GM18526 (cell line): ENCODE data around the gene DAB2IP.

Experiments
- POLR2A ChIP-seq: IDR thresholded peaks from 3 replicates; pipeline ENCODE4 v1.6.1; 2011; ENCODE audit not compliant: insufficient read length; ENCODE audit errors: extremely low read depth

The DAB2IP gene

GRCh38 chr9:121729769-121730562 is 78.5 kb downstream of the DAB2IP start:
- no peak for TF ChIP-seq POLR2A

- no peak for TF ChIP-seq POLR2A
These were observed 79.7 kb downstream of the DAB2IP start for GRCh38 chr9:121731090-121731489.

GRCh38 chr9:121731919-121732318 is 80.5 kb downstream of the DAB2IP start:
- TF ChIP-seq POLR2A = no peak

- TF ChIP-seq POLR2A = no peak
These were observed 81.0 kb downstream of the DAB2IP start for GRCh38 chr9:121732389-121732788.

- TF ChIP-seq POLR2A = no peak
These were observed 81.5 kb downstream of the DAB2IP start for GRCh38 chr9:121732886-121733285.

- TF ChIP-seq POLR2A = no peak
These were observed 83.0 kb downstream of the DAB2IP start for GRCh38 chr9:121734465-121734864.

- TF ChIP-seq POLR2A = no peak
These were observed 83.8 kb downstream of the DAB2IP start for GRCh38 chr9:121735065-121735792.

GRCh38 chr9:121735793-121736770 is 84.6 kb downstream of the DAB2IP start:
- TF ChIP-seq POLR2A = no peak

GRCh38 chr9:121736934-121737462 is 85.6 kb downstream of the DAB2IP start:
- TF ChIP-seq POLR2A = no peak

GRCh38 chr9:121737481-121737931 is 86.1 kb downstream of the DAB2IP start:
- no peak for TF ChIP-seq POLR2A

- TF ChIP-seq POLR2A = no peak
These were observed 87.0 kb downstream of the DAB2IP start for GRCh38 chr9:121738411-121738810.

- no peak for TF ChIP-seq POLR2A
These were observed 87.5 kb downstream of the DAB2IP start for GRCh38 chr9:121738968-121739367.

- TF ChIP-seq POLR2A = no peak
These were observed 88.5 kb downstream of the DAB2IP start for GRCh38 chr9:121739971-121740370.

GRCh38 chr9:121741228-121741918 is 89.9 kb downstream of the DAB2IP start:
- TF ChIP-seq POLR2A = no peak

GRCh38 chr9:121742923-121743322 is 91.5 kb downstream of the DAB2IP start:
- TF ChIP-seq POLR2A = no peak

- TF ChIP-seq POLR2A = no peak
These were observed 92.1 kb downstream of the DAB2IP start for GRCh38 chr9:121743441-121744001.
